ACC112 (cell line): ENCODE data around the gene EME2.

Experiments used
- H2AFZ ChIP-seq: fragments of 200-600 bp; sonication (generic); one replicate; pipeline ENCODE4 v1.6.0; 2017; ENCODE audit warnings: antibody characterized with exemption, low read length; ENCODE audit not compliant: unreplicated experiment
- H3K27ac ChIP-seq: fragments of 200-600 bp; sonication (generic); 2 replicates; pipeline ENCODE4 v1.5.1; 2014; ENCODE audit warnings: low read depth, mild to moderate bottlenecking, antibody characterized with exemption, low read length, moderate library complexity
- H3K27me3 ChIP-seq: fragments of 200-600 bp; sonication (generic); 2 replicates; pipeline ENCODE4 v1.6.1; 2014; ENCODE audit warnings: mild to moderate bottlenecking, antibody characterized with exemption, low read length, moderate library complexity, mixed read lengths; ENCODE audit not compliant: insufficient read depth
- H3K36me3 ChIP-seq: fragments of 200-600 bp; sonication (generic); 2 replicates; pipeline ENCODE4 v1.6.1; 2016; ENCODE audit warnings: mild to moderate bottlenecking, antibody characterized with exemption, low read length, moderate library complexity, mixed read lengths; ENCODE audit not compliant: insufficient read depth
- H3K4me1 ChIP-seq: fragments of 200-600 bp; sonication (generic); one replicate; pipeline ENCODE4 v1.6.1; 2016; ENCODE audit warnings: low read length, mixed read lengths; ENCODE audit not compliant: insufficient read depth, unreplicated experiment, control insufficient read depth
- H3K4me3 ChIP-seq: fragments of 200-600 bp; sonication (generic); 2 replicates; pipeline ENCODE4 v1.5.1; 2014; ENCODE audit warnings: mild to moderate bottlenecking, low read depth, low read length
- H3K79me2 ChIP-seq: fragments of 200-600 bp; sonication (generic); one replicate; pipeline ENCODE4 v1.6.0; 2016; ENCODE audit warnings: low read length; ENCODE audit not compliant: control insufficient read depth, unreplicated experiment, insufficient read depth

Gene EME2

GRCh38 chr16:1787322-1788094, 14.9 kb downstream of the EME2 start:
- H3K79me2 ChIP-seq, result peaks cover 42% of the 10 kb centered on the region
- peaks cover 5% of the 10 kb centered on the region for H3K4me1 ChIP-seq
- no peak overlapping the region for H3K27ac ChIP-seq
- no peaks in the 10 kb centered on the region for H3K27me3 ChIP-seq
- H2AFZ ChIP-seq, result no peak overlapping the region
- no peaks in the 10 kb centered on the region for H3K36me3 ChIP-seq
- no peak overlapping the region for H3K4me3 ChIP-seq

GRCh38 chr16:1788095-1788707, 15.6 kb downstream of the EME2 start:
- Histone ChIP-seq H3K4me3 (no peak overlapping the region), H3K79me2 (peaks cover 40% of the 10 kb centered on the region), H3K27me3 (no peaks in the 10 kb centered on the region), H3K36me3 (no peaks in the 10 kb centered on the region), H3K4me1 (peaks cover 5% of the 10 kb centered on the region), H2AFZ (no peak overlapping the region), H3K27ac (no peak overlapping the region)

- H3K27ac ChIP-seq, result no peak overlapping the region
- no peaks in the 10 kb centered on the region for H3K36me3 ChIP-seq
- H3K4me1 ChIP-seq, result peaks cover 5% of the 10 kb centered on the region
- H2AFZ ChIP-seq, result no peak overlapping the region
- peaks cover 36% of the 10 kb centered on the region for H3K79me2 ChIP-seq
- H3K27me3 ChIP-seq, result no peaks in the 10 kb centered on the region
- no peak overlapping the region for H3K4me3 ChIP-seq
Measured at GRCh38 chr16:1788708-1789100, 16.1 kb downstream of the EME2 start.

- Histone ChIP-seq H3K4me1 (no peaks in the 10 kb centered on the region), H3K27me3 (no peaks in the 10 kb centered on the region), H3K79me2 (peaks cover 26% of the 10 kb centered on the region), H3K36me3 (no peaks in the 10 kb centered on the region), H3K27ac (no peak overlapping the region), H2AFZ (no peak overlapping the region), H3K4me3 (no peak overlapping the region)
Measured at GRCh38 chr16:1789643-1790045, 17.0 kb downstream of the EME2 start.

GRCh38 chr16:1790261-1790610, 17.6 kb downstream of the EME2 start:
- no peak overlapping the region for H3K4me3 ChIP-seq
- no peaks in the 10 kb centered on the region for H3K27me3 ChIP-seq
- no peaks in the 10 kb centered on the region for H3K36me3 ChIP-seq
- no peak overlapping the region for H3K27ac ChIP-seq
- H3K4me1 ChIP-seq, result no peaks in the 10 kb centered on the region
- no peak overlapping the region for H2AFZ ChIP-seq
- peaks cover 21% of the 10 kb centered on the region for H3K79me2 ChIP-seq

- Histone ChIP-seq H3K36me3 (no peaks in the 10 kb centered on the region), H3K79me2 (peaks cover 17% of the 10 kb centered on the region), H2AFZ (no peak overlapping the region), H3K4me3 (no peak overlapping the region), H3K27ac (no peak overlapping the region), H3K4me1 (no peaks in the 10 kb centered on the region), H3K27me3 (no peaks in the 10 kb centered on the region)
Measured at GRCh38 chr16:1790611-1791255, 18.1 kb downstream of the EME2 start.

GRCh38 chr16:1791256-1791942, 18.8 kb downstream of the EME2 start:
- Histone ChIP-seq H3K4me1 (no peaks in the 10 kb centered on the region), H3K4me3 (no peak overlapping the region), H3K79me2 (peaks cover 11% of the 10 kb centered on the region), H2AFZ (no peak overlapping the region), H3K27me3 (no peaks in the 10 kb centered on the region), H3K27ac (no peak overlapping the region), H3K36me3 (no peaks in the 10 kb centered on the region)

GRCh38 chr16:1791943-1792812, 19.6 kb downstream of the EME2 start:
- Histone ChIP-seq H3K4me1 (no peaks in the 10 kb centered on the region), H3K27ac (no peak overlapping the region), H3K79me2 (peaks cover 4% of the 10 kb centered on the region), H3K27me3 (no peaks in the 10 kb centered on the region), H3K4me3 (no peak overlapping the region), H3K36me3 (no peaks in the 10 kb centered on the region), H2AFZ (no peak overlapping the region)

- H3K36me3 ChIP-seq, result no peaks in the 10 kb centered on the region
- H3K79me2 ChIP-seq, result peaks cover 2% of the 10 kb centered on the region
- H3K27me3 ChIP-seq, result no peaks in the 10 kb centered on the region
- H2AFZ ChIP-seq, result no peak overlapping the region
- H3K4me3 ChIP-seq, result no peak overlapping the region
- no peaks in the 10 kb centered on the region for H3K4me1 ChIP-seq
- H3K27ac ChIP-seq, result no peak overlapping the region
Measured at GRCh38 chr16:1792836-1793577, 20.4 kb downstream of the EME2 start.
